ENCODE results near the gene WBP2.

DNA sequence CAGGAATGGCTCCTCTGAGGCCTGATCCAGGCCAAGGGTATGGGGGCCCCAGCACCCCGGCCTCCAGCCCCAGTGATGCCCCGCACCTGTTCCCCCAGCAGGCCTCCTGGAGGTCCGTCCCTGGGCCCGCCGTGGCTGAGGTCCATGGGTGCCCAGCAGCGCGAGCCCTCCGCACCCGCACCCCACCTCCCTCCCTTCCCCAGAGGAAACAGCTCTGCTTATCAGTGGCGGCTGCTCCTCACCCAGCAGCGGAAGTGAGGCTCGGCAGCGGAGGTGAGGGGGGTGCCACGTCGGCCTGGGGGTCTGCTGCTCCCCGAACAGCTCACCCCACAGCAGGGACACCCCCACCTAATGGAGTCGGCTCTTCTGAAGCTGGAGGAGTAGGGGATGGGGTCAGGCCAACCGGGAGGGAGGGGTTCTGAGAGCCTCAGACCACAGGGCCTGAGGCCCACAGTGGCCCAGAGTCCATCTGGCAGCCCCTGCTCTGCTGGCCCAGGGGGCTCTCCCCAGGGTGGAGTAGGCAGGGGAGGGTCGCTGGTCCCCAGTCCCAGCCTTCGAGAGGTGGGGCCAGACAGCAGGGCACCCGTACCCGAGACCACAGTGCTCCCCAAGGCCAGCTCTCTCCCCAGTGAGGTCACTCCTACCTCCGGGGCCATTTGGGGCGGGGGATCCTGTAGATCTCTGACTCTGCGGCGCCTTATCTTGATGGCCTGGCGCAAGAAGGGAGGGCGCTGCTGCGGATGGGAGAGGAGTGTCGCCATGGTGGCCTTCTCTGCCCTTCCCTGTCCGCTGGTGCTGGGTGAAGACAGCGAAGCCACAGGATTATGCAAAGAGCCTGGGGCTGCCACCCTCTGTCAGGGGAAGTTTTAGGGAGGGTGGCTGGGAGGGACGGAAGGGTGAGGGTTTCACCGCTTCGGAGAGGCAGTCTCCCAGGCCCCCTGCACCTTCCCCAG is 11.3 kb downstream of the WBP2 start, which contains the start of gene UNC13D:
- no peak for TF ChIP-seq CTCF (IDR thresholded peaks at IDR 0.05)
- no peak for TF ChIP-seq POLR2A (IDR thresholded peaks at IDR 0.05)

Measured in breast epithelium (tissue), 3 donors.